IPS-20b (cell line): Measurements from ENCODE around the gene ATF7.
"Not testable (repeated sequence)": the region's sequence is repeated elsewhere in the genome, so short reads cannot be mapped to it uniquely, and the experiment has no call there.

Experiments
- H3K27ac ChIP-seq: one replicate; pipeline ENCODE4 v1.5.1; 2013; ENCODE audit warnings: low read length
- H3K27me3 ChIP-seq: 2 replicates; pipeline ENCODE4 v1.6.1; 2013; ENCODE audit warnings: mild to moderate bottlenecking, low read length, inconsistent platforms; ENCODE audit not compliant: insufficient read depth
- H3K36me3 ChIP-seq: 2 replicates; pipeline ENCODE4 v1.6.1; 2013; ENCODE audit warnings: low read depth, mild to moderate bottlenecking, inconsistent platforms, low read length, moderate library complexity; ENCODE audit not compliant: insufficient read depth
- H3K4me1 ChIP-seq: 2 replicates; pipeline ENCODE4 v1.6.1; 2013; ENCODE audit warnings: mild to moderate bottlenecking, control low read depth, inconsistent platforms, low read length, moderate library complexity; ENCODE audit not compliant: insufficient read depth
- H3K4me3 ChIP-seq: 2 replicates; pipeline ENCODE4 v1.5.1; 2013; ENCODE audit warnings: mild to moderate bottlenecking, low read length, inconsistent platforms
- H3K9ac ChIP-seq: 2 replicates; pipeline ENCODE4 v1.6.1; 2013; ENCODE audit warnings: low read depth, mild to moderate bottlenecking, inconsistent platforms, low read length, moderate library complexity
- H3K9me3 ChIP-seq: 2 replicates; pipeline ENCODE4 v1.6.1; 2013; ENCODE audit warnings: mild to moderate bottlenecking, low read depth, low read length, inconsistent platforms; ENCODE audit not compliant: insufficient read depth

Gene ATF7

DNA sequence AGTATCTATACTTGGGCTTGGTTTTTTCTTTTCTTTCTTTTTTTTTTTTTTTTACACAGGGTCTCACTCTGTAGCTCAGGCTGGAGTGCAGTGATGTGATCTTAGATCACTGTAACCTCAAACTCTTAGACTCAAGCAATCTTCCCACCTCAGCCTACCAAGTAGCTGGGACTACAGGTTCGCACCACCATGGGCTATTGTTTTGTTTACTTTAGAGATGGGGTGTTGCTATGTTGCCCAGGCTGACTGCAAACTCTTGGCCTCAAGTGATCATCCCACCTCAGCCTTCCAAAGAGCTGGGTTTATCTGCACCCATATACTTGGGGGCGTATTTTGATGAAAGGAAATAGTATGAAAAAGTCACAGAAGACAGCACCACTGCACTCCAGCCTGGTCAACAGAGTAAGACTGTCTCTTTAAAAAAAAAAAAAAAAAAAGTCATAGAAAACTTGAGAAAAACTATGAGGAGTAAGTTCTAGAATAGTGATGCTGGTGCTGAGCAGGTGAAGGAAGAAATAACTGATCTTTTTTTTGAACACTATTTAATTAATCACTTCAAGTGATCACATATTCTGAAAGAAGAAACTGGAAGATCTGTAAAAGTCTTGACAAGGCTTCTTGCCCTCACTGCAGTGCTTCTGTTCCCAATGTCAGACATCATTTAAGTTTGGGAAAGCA lies 65.1 kb downstream of the ATF7 start:
- Histone ChIP-seq H3K36me3 (no peaks in the 10 kb centered on the region), H3K4me3 (no peak overlapping the region), H3K27me3 (no peaks in the 10 kb centered on the region), H3K9ac (no peak overlapping the region), H3K4me1 (no peaks in the 10 kb centered on the region), H3K27ac (no peak overlapping the region), H3K9me3 (no peaks in the 10 kb centered on the region)

DNA sequence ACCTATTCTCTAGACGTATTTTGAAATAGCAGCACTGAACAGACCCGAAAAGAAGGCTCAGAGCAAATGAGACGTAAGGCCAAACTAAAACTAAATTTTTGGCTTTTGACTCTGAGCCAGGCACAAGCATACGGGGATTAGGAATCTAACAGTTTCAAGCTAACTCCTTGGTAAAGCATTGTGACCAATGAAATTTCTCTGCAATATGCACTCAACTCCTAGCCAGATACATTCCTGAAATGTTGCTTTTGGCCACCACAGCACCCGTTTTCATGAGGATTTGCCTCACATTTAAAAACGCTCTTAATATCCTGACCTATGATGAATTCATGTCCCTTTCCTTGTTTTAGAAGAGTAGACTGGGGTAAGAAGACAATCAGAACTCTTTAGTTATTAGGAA lies 65.8 kb downstream of the ATF7 start:
- Histone ChIP-seq H3K4me3 (no peak overlapping the region), H3K9me3 (no peaks in the 10 kb centered on the region), H3K27me3 (no peaks in the 10 kb centered on the region), H3K4me1 (no peaks in the 10 kb centered on the region), H3K9ac (no peak overlapping the region), H3K36me3 (no peaks in the 10 kb centered on the region), H3K27ac (no peak overlapping the region)

DNA sequence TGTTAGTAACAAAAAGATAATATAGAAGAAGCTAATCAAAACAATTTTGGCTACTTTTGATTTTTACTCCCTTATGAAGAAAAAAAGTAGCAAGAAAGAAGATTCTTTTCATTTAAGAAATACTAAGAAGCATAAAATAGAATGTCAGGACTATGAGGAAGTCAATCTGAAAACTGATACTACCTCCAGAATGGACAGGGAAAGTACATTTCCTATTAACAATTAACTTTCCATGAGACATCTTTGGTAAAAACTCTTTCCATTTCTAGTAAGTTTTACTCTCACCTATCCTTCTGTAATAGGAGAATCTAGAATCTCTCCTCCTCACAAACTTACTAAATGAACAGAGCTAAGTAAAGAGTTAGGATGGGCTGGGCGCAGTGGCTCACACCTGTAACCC lies 67.6 kb downstream of the ATF7 start:
- no peaks in the 10 kb centered on the region for H3K36me3 ChIP-seq
- no peaks in the 10 kb centered on the region for H3K4me1 ChIP-seq
- H3K9ac ChIP-seq, result no peak overlapping the region
- H3K9me3 ChIP-seq, result no peaks in the 10 kb centered on the region
- H3K27ac ChIP-seq, result no peak overlapping the region
- no peak overlapping the region for H3K4me3 ChIP-seq
- H3K27me3 ChIP-seq, result no peaks in the 10 kb centered on the region

DNA sequence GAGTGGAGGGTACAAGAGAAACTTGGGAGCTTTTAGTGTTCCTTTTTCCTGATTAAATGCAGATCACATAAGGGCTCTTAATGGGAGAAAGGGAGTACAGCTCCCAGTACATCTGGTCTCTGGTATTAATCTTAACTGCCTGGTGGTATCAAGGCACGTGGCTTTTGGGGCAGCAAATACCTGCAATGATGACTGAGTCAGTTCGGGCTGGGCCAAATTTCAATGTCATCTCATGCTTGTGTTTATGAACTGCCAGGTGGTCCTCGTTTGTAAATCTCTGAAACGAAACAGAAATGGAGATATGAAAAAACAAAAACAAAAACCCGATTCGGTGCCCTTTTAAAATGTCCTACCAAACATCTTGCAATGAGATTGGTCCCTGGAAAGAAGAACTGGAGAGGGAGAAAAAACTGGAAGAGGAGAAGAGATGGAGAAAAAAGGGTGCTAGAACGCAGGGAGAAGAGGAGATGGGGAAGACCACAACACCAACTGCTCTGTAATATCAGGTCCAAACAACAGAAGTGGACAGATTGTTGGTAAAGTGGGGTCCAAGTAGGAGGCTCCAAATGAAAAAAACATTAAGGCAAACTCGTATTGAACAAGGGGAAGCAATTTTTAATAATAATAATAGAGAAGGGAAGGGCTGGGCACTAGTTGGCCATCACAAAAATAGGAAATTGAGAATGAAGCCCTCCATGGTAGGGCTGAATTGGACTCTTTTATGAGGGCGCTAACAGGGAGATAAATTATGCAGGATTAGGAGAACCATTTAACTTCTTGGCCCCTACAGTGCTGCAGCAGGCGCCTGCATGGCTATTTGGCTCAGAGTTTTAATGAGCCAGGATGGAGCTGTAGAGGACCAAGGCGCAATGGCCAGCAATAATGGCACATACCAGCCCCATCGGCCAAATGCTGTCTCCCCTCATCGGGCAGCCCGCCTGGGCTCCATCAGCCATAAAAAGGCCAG lies 73.5 kb downstream of the ATF7 start:
- Histone ChIP-seq H3K27me3 (no peaks in the 10 kb centered on the region), H3K36me3 (no peaks in the 10 kb centered on the region; the same call in 1 of the 2 replicates), H3K4me1 (no peaks in the 10 kb centered on the region), H3K9me3 (no peaks in the 10 kb centered on the region), H3K27ac (no peak overlapping the region), H3K9ac (no peak overlapping the region), H3K4me3 (no peak overlapping the region)

- H3K9me3 ChIP-seq, result no peaks in the 10 kb centered on the region
- H3K4me1 ChIP-seq, result no peaks in the 10 kb centered on the region
- H3K27ac ChIP-seq, result no peak overlapping the region
- H3K9ac ChIP-seq, result no peak overlapping the region
- H3K27me3 ChIP-seq, result no peaks in the 10 kb centered on the region
- H3K36me3 ChIP-seq, result no peaks in the 10 kb centered on the region; the same call in 1 of the 2 replicates
- no peak overlapping the region for H3K4me3 ChIP-seq
Observed at GRCh38 chr12:53551889-53552291, 74.3 kb downstream of the ATF7 start.

- Histone ChIP-seq H3K9ac (no peak overlapping the region), H3K36me3 (no peaks in the 10 kb centered on the region; the same call in 1 of the 2 replicates), H3K9me3 (no peaks in the 10 kb centered on the region), H3K4me3 (no peak overlapping the region), H3K27ac (no peak overlapping the region), H3K27me3 (no peaks in the 10 kb centered on the region), H3K4me1 (no peaks in the 10 kb centered on the region)
Observed at GRCh38 chr12:53550595-53550994, 75.6 kb downstream of the ATF7 start.

- not testable (repeated sequence) for H3K9ac ChIP-seq, H3K36me3 ChIP-seq, H3K9me3 ChIP-seq, H3K4me3 ChIP-seq, H3K27me3 ChIP-seq, H3K4me1 ChIP-seq, H3K27ac ChIP-seq
Observed at GRCh38 chr12:53550131-53550530, 76.1 kb downstream of the ATF7 start.

DNA sequence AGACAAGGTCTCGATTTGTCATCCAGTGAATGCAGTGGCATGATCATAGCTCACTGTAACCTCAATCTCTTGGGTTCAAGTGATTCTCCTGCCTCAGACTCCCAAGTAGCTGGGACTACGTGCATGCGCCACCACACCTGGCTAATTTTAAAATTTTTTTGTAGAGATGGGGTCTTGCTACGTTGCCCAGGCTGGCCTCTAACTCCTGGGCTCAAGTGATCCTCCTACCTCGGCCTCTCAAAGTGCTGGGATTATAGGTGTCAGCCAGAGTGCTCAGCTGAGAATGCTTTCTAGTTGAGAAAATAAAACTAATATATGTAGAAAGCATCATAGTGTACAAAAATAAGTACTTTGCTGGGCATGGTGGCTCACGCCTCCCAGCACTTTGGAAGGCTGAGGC lies 77.8 kb downstream of the ATF7 start:
- H3K27ac ChIP-seq, H3K4me1 ChIP-seq, H3K9ac ChIP-seq, H3K9me3 ChIP-seq, H3K4me3 ChIP-seq, H3K36me3 ChIP-seq, H3K27me3 ChIP-seq: not testable (repeated sequence)

DNA sequence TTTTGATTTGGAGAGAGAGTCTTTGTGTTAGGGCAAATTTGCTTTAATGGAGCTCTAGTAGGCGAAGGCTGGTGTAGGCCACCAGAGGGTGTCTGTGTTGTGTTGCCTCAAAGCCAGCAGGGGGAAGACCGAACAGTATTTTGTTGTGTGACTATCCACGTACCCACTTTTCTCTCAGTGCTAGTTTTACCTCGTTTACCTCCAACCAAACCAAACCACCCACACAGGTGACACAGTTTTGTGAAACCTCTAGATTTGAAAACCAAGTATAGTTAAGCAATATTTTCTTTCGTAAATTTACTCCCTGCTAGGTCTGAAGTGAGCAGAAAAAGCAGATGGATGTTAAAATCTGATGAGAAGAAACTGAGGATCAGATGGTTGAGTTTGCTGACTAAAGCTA lies 82.6 kb downstream of the ATF7 start:
- peak overlapping the region; percentile 18; the same call in 1 of the 2 replicates for H3K9ac ChIP-seq
- no peak overlapping the region for H3K4me3 ChIP-seq
- no peaks in the 10 kb centered on the region for H3K9me3 ChIP-seq
- peaks cover 17% of the 10 kb centered on the region for H3K36me3 ChIP-seq
- H3K4me1 ChIP-seq, result 0 out of 2 replicates have a peak, but pooled peaks cover 4% of the 10 kb centered on the region
- H3K27me3 ChIP-seq, result no peaks in the 10 kb centered on the region
- H3K27ac ChIP-seq, result no peak overlapping the region

- 0 out of 2 replicates have a peak, but pooled peaks cover 4% of the 10 kb centered on the region for H3K4me1 ChIP-seq
- no peaks in the 10 kb centered on the region for H3K27me3 ChIP-seq
- no peaks in the 10 kb centered on the region for H3K9me3 ChIP-seq
- no peak overlapping the region for H3K27ac ChIP-seq
- no peak overlapping the region for H3K4me3 ChIP-seq
- no peak overlapping the region for H3K9ac ChIP-seq
- peaks cover 38% of the 10 kb centered on the region for H3K36me3 ChIP-seq
Observed at GRCh38 chr12:53539526-53539925, 86.7 kb downstream of the ATF7 start.

- no peaks in the 10 kb centered on the region for H3K9me3 ChIP-seq
- H3K36me3 ChIP-seq, result peaks cover 46% of the 10 kb centered on the region
- no peak overlapping the region for H3K4me3 ChIP-seq
- no peaks in the 10 kb centered on the region for H3K27me3 ChIP-seq
- no peaks in the 10 kb centered on the region for H3K4me1 ChIP-seq
- H3K9ac ChIP-seq, result no peak overlapping the region
- H3K27ac ChIP-seq, result no peak overlapping the region
Observed at GRCh38 chr12:53538209-53538689, 87.9 kb downstream of the ATF7 start.

- peaks cover 50% of the 10 kb centered on the region for H3K36me3 ChIP-seq
- no peaks in the 10 kb centered on the region for H3K27me3 ChIP-seq
- H3K9ac ChIP-seq, result no peak overlapping the region
- H3K9me3 ChIP-seq, result no peaks in the 10 kb centered on the region
- no peaks in the 10 kb centered on the region for H3K4me1 ChIP-seq
- H3K4me3 ChIP-seq, result no peak overlapping the region
- no peak overlapping the region for H3K27ac ChIP-seq
Observed at GRCh38 chr12:53536962-53537361, 89.2 kb downstream of the ATF7 start.
